GM12892 (cell line): ENCODE data around the gene TNXB.
"Not testable (repeated sequence)": the region's sequence is repeated elsewhere in the genome, so short reads cannot be mapped to it uniquely, and the experiment has no call there.

Experiments used
- DNase-seq: peaks from one replicate; pipeline ENCODE4 v3.0.0; 2011; ENCODE audit not compliant: insufficient read length
- FAIRE-seq: peaks from 2 replicates; lab custom pipeline; 2011; peaks lifted over from hg19 to GRCh38; lab: Jason Lieb, UNC
- POLR2A ChIP-seq: IDR thresholded peaks from 2 replicates; pipeline ENCODE4 v1.6.1; 2011; ENCODE audit warnings: low read depth, low read length, control low read depth
- POLR2AphosphoS5 ChIP-seq: IDR thresholded peaks from 2 replicates; pipeline ENCODE4 v1.6.1; 2011; ENCODE audit warnings: low read depth, low read length, control low read depth
- TAF1 ChIP-seq: IDR thresholded peaks from 2 replicates; pipeline ENCODE4 v1.6.1; 2011; ENCODE audit warnings: low read depth, mild to moderate bottlenecking, control low read depth, low read length, borderline replicate concordance

Gene TNXB

DNA sequence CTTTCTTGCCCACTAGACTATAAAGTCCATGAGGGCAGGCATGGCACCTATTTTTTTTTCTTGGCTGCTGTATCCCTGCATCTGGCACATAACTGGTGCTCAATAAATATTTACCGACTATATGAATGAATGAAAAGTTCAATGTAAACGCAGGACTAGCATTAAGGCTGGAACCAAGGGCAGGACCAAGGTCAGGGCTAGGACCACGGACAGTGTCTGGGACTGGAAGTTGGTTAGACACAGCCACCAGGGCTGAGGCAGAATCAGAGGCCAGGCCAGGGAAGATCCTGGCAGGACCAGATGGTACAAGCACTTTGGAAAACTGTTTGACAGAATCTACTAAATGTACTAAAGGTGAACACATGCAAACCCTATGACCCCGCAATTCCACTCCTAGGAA is 3.7 kb downstream of the TNXB start:
- TF ChIP-seq TAF1 (no peak), POLR2A (no peak), POLR2AphosphoS5 (no peak)

DNA sequence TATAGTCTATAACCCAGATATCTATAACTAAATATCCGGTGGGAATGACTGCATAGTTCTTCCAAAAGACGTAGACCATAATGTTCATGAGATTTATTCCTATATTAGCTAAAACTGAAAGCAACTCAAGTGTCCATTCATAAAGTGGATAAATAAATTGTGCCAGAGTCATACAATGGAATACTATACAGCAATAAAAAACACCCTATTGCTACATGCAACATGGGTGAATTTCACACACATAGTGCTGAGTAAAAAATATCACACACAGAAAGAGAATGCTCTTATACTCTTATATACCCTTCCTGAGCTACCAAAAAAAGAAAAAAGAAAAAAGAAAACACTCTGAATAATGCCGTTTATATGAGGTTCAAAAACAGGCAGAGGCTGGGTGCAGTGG is 6.9 kb downstream of the TNXB start:
- FAIRE-seq (no peak), DNase-seq (no peak)
- TF ChIP-seq POLR2A (no peak), TAF1 (no peak)

More for the DNA sequence above, 3.7 kb downstream of the TNXB start:
- DNase-seq (no peak), FAIRE-seq (no peak)

- not testable (repeated sequence) for DNase-seq, FAIRE-seq
Measured at GRCh38 chr6:32100251-32100650, 8.9 kb downstream of the TNXB start.

DNA sequence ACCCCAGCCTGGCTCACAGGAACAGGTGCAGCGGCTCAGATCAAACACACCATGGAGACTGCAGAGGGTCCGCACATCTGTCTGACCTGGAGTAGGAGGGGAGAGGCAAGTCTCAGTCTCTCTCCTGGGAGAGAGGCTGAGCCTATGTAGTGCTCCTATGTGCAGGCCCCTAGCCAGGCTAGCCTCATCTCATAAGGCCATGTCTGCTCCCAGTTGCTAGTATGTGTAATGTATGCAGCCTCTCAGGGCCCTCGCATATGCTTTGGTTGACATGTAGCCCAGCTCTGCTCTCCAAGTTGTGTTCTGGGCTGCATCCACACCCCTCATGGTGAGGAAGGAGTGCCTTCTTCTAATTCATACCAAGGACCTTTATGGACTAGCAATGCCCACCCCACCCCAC is 11.8 kb downstream of the TNXB start:
- no peak for FAIRE-seq
- TF ChIP-seq TAF1 (no peak), POLR2AphosphoS5 (no peak), POLR2A (no peak)
- no peak for DNase-seq

- no peak for FAIRE-seq
- TF ChIP-seq TAF1, result no peak
- TF ChIP-seq POLR2A, result no peak
- TF ChIP-seq POLR2AphosphoS5, result no peak
- DNase-seq, result no peak
Measured at GRCh38 chr6:32096394-32097258, 12.5 kb downstream of the TNXB start.

GRCh38 chr6:32096087-32096393 is 13.1 kb downstream of the TNXB start:
- TF ChIP-seq POLR2A (no peak), TAF1 (no peak), POLR2AphosphoS5 (no peak)
- FAIRE-seq, result no peak
- no peak for DNase-seq

DNA sequence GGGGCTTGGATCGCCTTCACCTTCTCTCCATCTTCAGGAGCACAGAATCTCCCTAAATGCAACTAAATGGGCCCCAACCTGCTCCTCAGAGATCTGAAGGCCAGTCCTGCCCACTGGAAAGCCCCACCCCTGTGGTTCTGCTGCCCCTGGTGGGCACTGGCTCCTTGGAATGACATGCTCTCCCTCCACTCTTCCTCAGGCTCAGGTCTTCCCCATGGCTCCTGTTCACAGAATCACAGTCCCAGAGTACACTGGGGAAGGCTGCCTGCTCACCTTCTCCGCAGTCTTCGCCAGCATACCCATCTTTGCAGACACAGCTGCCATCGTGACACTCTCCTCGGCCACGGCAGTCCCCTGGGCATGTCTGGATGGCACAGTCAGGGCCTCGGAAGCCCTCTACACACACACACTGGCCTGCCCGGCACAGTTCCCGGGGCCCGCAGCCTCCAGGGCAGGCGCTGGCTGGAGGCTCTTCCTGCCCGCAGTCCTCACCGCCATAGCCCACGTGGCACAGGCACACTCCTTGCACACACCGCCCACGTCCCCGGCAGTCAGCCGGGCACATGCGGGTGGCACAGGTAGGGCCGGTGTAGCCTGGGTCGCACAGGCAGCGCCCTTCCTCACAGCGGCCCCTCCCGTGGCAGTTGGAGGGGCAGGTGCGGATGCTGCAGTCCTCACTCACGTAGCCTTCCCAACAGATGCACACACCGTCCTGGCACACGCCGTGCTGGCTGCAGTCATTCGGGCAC is 13.6 kb downstream of the TNXB start:
- FAIRE-seq, result no peak
- TF ChIP-seq POLR2A (no peak), TAF1 (no peak), POLR2AphosphoS5 (no peak)

GRCh38 chr6:32092760-32093497 is 16.2 kb downstream of the TNXB start:
- TF ChIP-seq TAF1, result no peak
- no peak for TF ChIP-seq POLR2A
- TF ChIP-seq POLR2AphosphoS5, result no peak
- FAIRE-seq (no peak), DNase-seq (no peak)

More for the DNA sequence above, 13.6 kb downstream of the TNXB start:
- DNase-seq, result no peak

DNA sequence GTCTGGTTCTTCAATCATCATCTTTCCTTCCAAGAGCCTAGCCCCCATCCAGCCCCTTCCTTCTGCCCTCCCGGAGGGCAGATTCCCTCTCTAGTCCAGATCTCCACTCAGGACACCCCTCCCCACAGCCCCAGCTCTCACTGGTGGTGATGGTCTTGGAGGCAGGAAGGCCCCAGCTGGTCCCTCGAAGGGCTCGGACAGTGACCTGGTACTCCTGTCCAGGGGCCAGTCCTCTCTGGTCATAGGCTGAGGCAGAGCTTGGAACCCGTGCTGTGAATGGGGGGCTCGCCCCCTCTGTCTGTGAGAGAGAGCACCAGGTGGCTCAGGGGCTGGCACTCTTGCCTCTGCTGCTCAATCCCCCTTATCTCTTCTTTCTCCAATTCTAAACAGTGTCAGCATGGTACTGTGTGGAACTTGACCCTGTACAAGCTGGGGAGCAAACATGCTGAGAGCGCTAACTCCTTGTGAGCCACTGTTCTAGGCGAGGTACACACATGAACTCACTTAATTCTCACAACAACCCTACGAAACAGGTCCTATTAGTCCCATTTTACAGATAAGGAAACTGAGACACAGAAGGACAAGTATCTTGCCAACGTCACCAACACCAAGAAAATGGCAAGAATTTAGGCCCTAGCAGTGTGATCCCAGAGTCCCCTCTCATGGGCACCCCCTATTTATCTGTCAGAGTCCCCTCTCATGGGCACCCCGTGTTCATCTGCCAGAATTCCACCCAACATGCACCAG is 19.9 kb downstream of the TNXB start:
- TF ChIP-seq POLR2A, result no peak
- TF ChIP-seq TAF1, result no peak
- TF ChIP-seq POLR2AphosphoS5, result no peak
- DNase-seq (no peak), FAIRE-seq (no peak)

GRCh38 chr6:32088487-32089049 is 20.6 kb downstream of the TNXB start:
- TF ChIP-seq POLR2AphosphoS5 (no peak), POLR2A (no peak), TAF1 (no peak)
- FAIRE-seq (no peak), DNase-seq (no peak)
